HEK293 (cell line): ENCODE results near the gene AGO4.

Experiments used
- BCL11A ChIP-seq: fragments of 450-650 bp; formaldehyde crosslinking; IDR thresholded peaks from 2 replicates; pipeline ENCODE4 v1.5.1; 2016; ENCODE audit warnings: low read depth, missing biosample characterization, missing genetic modification characterization
- CTCF ChIP-seq: fragments of 450-650 bp; formaldehyde crosslinking; IDR thresholded peaks from 2 replicates; pipeline ENCODE4 v1.5.1; 2016; ENCODE audit warnings: missing biosample characterization, missing genetic modification characterization
- GLIS1 ChIP-seq: fragments of 450-650 bp; formaldehyde crosslinking; IDR thresholded peaks from 2 replicates; pipeline ENCODE4 v1.5.1; 2016; ENCODE audit warnings: missing biosample characterization, missing genetic modification characterization
- IKZF3 ChIP-seq: fragments of 450-650 bp; IDR thresholded peaks from 2 replicates; pipeline ENCODE4 v1.5.0; 2018; ENCODE audit warnings: missing biosample characterization, mild to moderate bottlenecking, missing genetic modification characterization, moderate library complexity
- OSR2 ChIP-seq: fragments of 450-650 bp; formaldehyde crosslinking; IDR thresholded peaks from 2 replicates; pipeline ENCODE4 v1.5.1; 2016; ENCODE audit warnings: missing biosample characterization, missing genetic modification characterization
- PRDM6 ChIP-seq: fragments of 450-650 bp; formaldehyde crosslinking; IDR thresholded peaks from 2 replicates; pipeline ENCODE4 v1.5.1; 2017; ENCODE audit warnings: missing biosample characterization, missing genetic modification characterization
- REPIN1 ChIP-seq: fragments of 450-650 bp; formaldehyde crosslinking; IDR thresholded peaks from 2 replicates; pipeline ENCODE4 v1.5.1; 2017; ENCODE audit warnings: missing biosample characterization, missing genetic modification characterization, low read depth
- SALL2 ChIP-seq: fragments of 450-650 bp; formaldehyde crosslinking; IDR thresholded peaks from 2 replicates; pipeline ENCODE4 v1.5.0; 2017; ENCODE audit warnings: missing biosample characterization, mild to moderate bottlenecking, missing genetic modification characterization, borderline replicate concordance
- ZNF121 ChIP-seq: fragments of 450-650 bp; formaldehyde crosslinking; IDR thresholded peaks from 2 replicates; pipeline ENCODE4 v1.5.1; 2016; ENCODE audit warnings: missing biosample characterization, missing genetic modification characterization
- ZNF18 ChIP-seq: fragments of 450-650 bp; formaldehyde crosslinking; IDR thresholded peaks from 2 replicates; pipeline ENCODE4 v1.5.1; 2016; ENCODE audit warnings: missing biosample characterization, missing genetic modification characterization
- ZNF426 ChIP-seq: fragments of 450-650 bp; formaldehyde crosslinking; IDR thresholded peaks from 2 replicates; pipeline ENCODE4 v1.5.1; 2017; ENCODE audit warnings: missing biosample characterization, missing genetic modification characterization, mild to moderate bottlenecking, inconsistent platforms, moderate library complexity

GRCh38 chr1:35825255-35825654 lies 17.4 kb downstream of the AGO4 start:
- TF ChIP-seq CTCF (tag by site-specific recombination) = no peak
- TF ChIP-seq GLIS1 (tag by site-specific recombination) = no peak
- no peak for TF ChIP-seq BCL11A (tag by site-specific recombination)
- no peak for TF ChIP-seq PRDM6 (tag by site-specific recombination)
- no peak for TF ChIP-seq ZNF426 (tag by site-specific recombination)
- TF ChIP-seq ZNF121 = no peak
- no peak for TF ChIP-seq IKZF3 (tag by site-specific recombination)
- TF ChIP-seq ZNF18 = no peak
- TF ChIP-seq OSR2 = no peak
- TF ChIP-seq SALL2 (tag by site-specific recombination) = no peak
- TF ChIP-seq REPIN1 = no peak
